HCT116 (cell line): ENCODE results near the gene PLEKHG5. TPM values are rescaled to one million over a fixed set of nuclear protein-coding genes. Genes with fewer than 3 reads are reported as not detected.
A peak's percentile ranks its signal among the peaks of the same experiment; 100 is the strongest.

Experiments
- ATAC-seq: fragments of 200-7000 bp; cut with Tn5 transposase; 2 replicates; pipeline ENCODE4 v1.9.1; 2020; ENCODE audit warnings: mild to moderate bottlenecking, moderate library complexity
- BruUV-seq: library from RNA; stranded (reverse); fragments of 400-500 nt; replicated peaks from 2 replicates; lab custom pipeline; 2021; lab: Mats Ljungman, UMichigan
- CTCF ChIA-PET: fragments of 300-600 bp; sonication (Branson Sonifier 250); formaldehyde crosslinking; loops from one replicate; lab custom pipeline; 2021; ENCODE audit warnings: antibody characterized with exemption; lab: Charles Lee
- POLR2A ChIA-PET: fragments of 300-600, 350-600 bp; sonication (Branson Sonifier 250); formaldehyde crosslinking; loops from one replicate; lab custom pipeline; 2021; ENCODE audit warnings: antibody characterized with exemption; lab: Charles Lee
- RAD21 ChIA-PET, 2 experiments: fragments of 300-600 bp; sonication (Branson Sonifier 250); formaldehyde crosslinking; loops; one replicate each; lab custom pipeline; 2023; ENCODE audit warnings: low total read pairs in 2 of 2; ENCODE audit not compliant: uncharacterized antibody in 2 of 2, unreplicated experiment in 2 of 2, low non-redundant PET in 1 of 2; lab: Charles Lee
- DNase-seq: peaks from one replicate; pipeline ENCODE4 v3.0.0-alpha.2; 2010; ENCODE audit warnings: low read depth, low spot score
- H2AFZ ChIP-seq: fragments of 200-600 bp; shearing (Covaris generic), sonication (generic); 2 replicates; pipeline ENCODE4 v1.6.1; 2017; ENCODE audit warnings: low read depth, mixed run types, mixed read lengths, antibody characterized with exemption, low read length; ENCODE audit not compliant: poor library complexity, severe bottlenecking
- H3K27ac ChIP-seq: 2 replicates; pipeline ENCODE4 v1.5.1; 2012; ENCODE audit warnings: low read depth, low read length
- H3K27me3 ChIP-seq: fragments of 200-600 bp; sonication (generic); 2 replicates; pipeline ENCODE4 v1.6.1; 2016; ENCODE audit warnings: mixed run types, low read length, mixed read lengths; ENCODE audit not compliant: insufficient read depth
- H3K36me3 ChIP-seq, 2 experiments: fragments of 200-500 bp in 1 of 2; fragments of 200-600 bp in 1 of 2; sonication (Bioruptor generic) in 1 of 2; sonication (generic) in 1 of 2; 2 replicates each; pipeline versions ENCODE4 v1.5.1 to v1.6.1; 2014 to 2016; ENCODE audit warnings: low read length in 2 of 2, inconsistent platforms in 1 of 2, mixed read lengths in 1 of 2, mixed run types in 1 of 2; ENCODE audit not compliant: insufficient read depth in 2 of 2, control insufficient read depth in 1 of 2
- H3K4me1 ChIP-seq, 2 experiments: fragments of 200-600 bp in 1 of 2; sonication (generic) in 1 of 2; 2 replicates each; pipeline versions ENCODE4 v1.5.1 to v1.6.1; 2012 to 2017; ENCODE audit warnings: low read length in 2 of 2, inconsistent platforms in 1 of 2, mild to moderate bottlenecking in 1 of 2, mixed read lengths in 1 of 2, mixed run types in 1 of 2, moderate library complexity in 1 of 2; ENCODE audit not compliant: insufficient read depth in 2 of 2, control insufficient read depth in 1 of 2
- H3K4me2 ChIP-seq: fragments of 200-600 bp; sonication (generic); 2 replicates; pipeline ENCODE4 v1.6.1; 2017; ENCODE audit warnings: mixed run types, low read length, mixed read lengths
- H3K4me3 ChIP-seq, 2 experiments: fragments of 200-600 bp in 1 of 2; sonication (generic) in 1 of 2; replicated peaks in 1 of 2; 2 replicates each; pipeline ENCODE4 v1.5.1; 2011 to 2016; ENCODE audit warnings: low read length in 2 of 2, control low read depth in 1 of 2, low read depth in 1 of 2, mild to moderate bottlenecking in 1 of 2, mixed read lengths in 1 of 2, mixed run types in 1 of 2
- H3K79me2 ChIP-seq: fragments of 200-600 bp; sonication (generic); 2 replicates; pipeline ENCODE4 v1.6.1; 2017; ENCODE audit warnings: mild to moderate bottlenecking, mixed run types, low read length, moderate library complexity, mixed read lengths; ENCODE audit not compliant: insufficient read depth
- H3K9ac ChIP-seq: fragments of 200-600 bp; sonication (generic); 2 replicates; pipeline ENCODE4 v1.6.1; 2016; ENCODE audit warnings: low read length, mixed read lengths
- H3K9me2 ChIP-seq: fragments of 200-600 bp; sonication (generic), shearing (Covaris generic); 2 replicates; pipeline ENCODE4 v1.6.1; 2017; ENCODE audit warnings: mixed run types, mild to moderate bottlenecking, moderate library complexity; ENCODE audit not compliant: insufficient read depth
- H3K9me3 ChIP-seq, 2 experiments: fragments of 200-500 bp in 1 of 2; fragments of 200-600 bp in 1 of 2; sonication (Bioruptor generic) in 1 of 2; sonication (generic) in 1 of 2; 2 replicates each; pipeline ENCODE4 v1.6.1; 2014 to 2017; ENCODE audit warnings: low read length in 2 of 2, mixed read lengths in 2 of 2, inconsistent platforms in 1 of 2, low read depth in 1 of 2, mild to moderate bottlenecking in 1 of 2, mixed run types in 1 of 2, moderate library complexity in 1 of 2; ENCODE audit not compliant: control insufficient read depth in 1 of 2, insufficient read depth in 1 of 2
- H4K20me1 ChIP-seq: fragments of 200-600 bp; sonication (generic), shearing (Covaris generic); 2 replicates; pipeline ENCODE4 v1.6.1; 2017; ENCODE audit warnings: mixed run types, mild to moderate bottlenecking, moderate library complexity; ENCODE audit not compliant: insufficient read depth
- CBX3 ChIP-seq: IDR thresholded peaks from 2 replicates; pipeline ENCODE4 v1.6.1; 2012; ENCODE audit warnings: low read depth
- CEBPB ChIP-seq: IDR thresholded peaks from 2 replicates; pipeline ENCODE4 v1.6.1; 2012; ENCODE audit warnings: low read depth
- EGR1 ChIP-seq: IDR thresholded peaks from 2 replicates; pipeline ENCODE4 v1.6.1; 2012; ENCODE audit warnings: low read depth
- ELF1 ChIP-seq: IDR thresholded peaks from 2 replicates; pipeline ENCODE4 v1.6.1; 2012; ENCODE audit warnings: low read depth, borderline replicate concordance
- FOSL1 ChIP-seq: IDR thresholded peaks from 2 replicates; pipeline ENCODE4 v1.6.1; 2012; ENCODE audit warnings: low read depth
- JUND ChIP-seq: IDR thresholded peaks from 2 replicates; pipeline ENCODE4 v1.6.1; 2012
- POLR2A ChIP-seq: IDR thresholded peaks from 2 replicates; pipeline ENCODE4 v1.7.0; 2011; ENCODE audit warnings: borderline replicate concordance; ENCODE audit not compliant: insufficient read depth, insufficient read length; ENCODE audit errors: extremely low read depth
- POLR2AphosphoS5 ChIP-seq: IDR thresholded peaks from 2 replicates; pipeline ENCODE4 v1.6.1; 2011; ENCODE audit warnings: mild to moderate bottlenecking, low read depth, low read length, moderate library complexity
- RAD21 ChIP-seq: IDR thresholded peaks from 2 replicates; pipeline ENCODE4 v1.6.1; 2012; ENCODE audit warnings: low read depth, mild to moderate bottlenecking
- SP1 ChIP-seq: IDR thresholded peaks from 2 replicates; pipeline ENCODE4 v1.6.1; 2012; ENCODE audit warnings: low read depth
- SRF ChIP-seq: IDR thresholded peaks from 2 replicates; pipeline ENCODE4 v1.6.1; 2012; ENCODE audit warnings: low read depth
- TCF7L2 ChIP-seq: IDR thresholded peaks from 2 replicates; pipeline ENCODE4 v1.7.0; 2011; ENCODE audit warnings: borderline replicate concordance, inconsistent platforms; ENCODE audit not compliant: insufficient read depth, insufficient read length; ENCODE audit errors: extremely low read depth
- ZFX ChIP-seq: fragments of 450-650 bp; IDR thresholded peaks from 2 replicates; pipeline ENCODE4 v1.6.1; 2017
- ZNF274 ChIP-seq: fragments of 200-500 bp; sonication (Bioruptor generic); IDR thresholded peaks from 2 replicates; pipeline ENCODE4 v1.6.1; 2014; ENCODE audit warnings: mild to moderate bottlenecking, low read depth, low read length, inconsistent platforms
- intact Hi-C: fragments of 100-400 bp; cut with micrococcal nuclease; formaldehyde crosslinking; loops from 2 replicates; pipeline ENCODE4 v1.10.0; 2022
- total RNA-seq: library from RNA; stranded (reverse); gene quantifications from one replicate; pipeline ENCODE4 v1.2.1, GENCODE V29; 2021; ENCODE audit not compliant: unreplicated experiment
- TF ChIP-seq, protein P1 (sequence below): IDR thresholded peaks from 2 replicates; pipeline ENCODE4 v1.6.1; 2012; ENCODE audit warnings: low read depth
- TF ChIP-seq, protein P2 (sequence below): IDR thresholded peaks from 2 replicates; pipeline ENCODE4 v1.6.1; 2011; ENCODE audit warnings: mild to moderate bottlenecking, low read length, moderate library complexity; ENCODE audit not compliant: insufficient replicate concordance; ENCODE audit errors: extremely low read depth
- TF ChIP-seq, protein P3 (sequence below), 3 experiments: fragments of 200-600 bp in 1 of 3; sonication (generic) in 1 of 3; IDR thresholded peaks in 2 of 3; conservative IDR thresholded peaks in 1 of 3; 2 replicates each; pipeline ENCODE4 v1.5.1; 2012 to 2017; ENCODE audit warnings: low read depth in 2 of 3, low read length in 2 of 3, antibody characterized with exemption in 1 of 3, borderline replicate concordance in 1 of 3, control low read depth in 1 of 3, mild to moderate bottlenecking in 1 of 3, mixed read lengths in 1 of 3, mixed run types in 1 of 3, moderate library complexity in 1 of 3; ENCODE audit not compliant: insufficient read depth in 1 of 3
- TF ChIP-seq, protein P4 (sequence below): IDR thresholded peaks from 2 replicates; pipeline ENCODE4 v1.6.1; 2012

Gene PLEKHG5
- total RNA-seq, 1 experiment from 2014 or later = 33.0 TPM

DNA sequence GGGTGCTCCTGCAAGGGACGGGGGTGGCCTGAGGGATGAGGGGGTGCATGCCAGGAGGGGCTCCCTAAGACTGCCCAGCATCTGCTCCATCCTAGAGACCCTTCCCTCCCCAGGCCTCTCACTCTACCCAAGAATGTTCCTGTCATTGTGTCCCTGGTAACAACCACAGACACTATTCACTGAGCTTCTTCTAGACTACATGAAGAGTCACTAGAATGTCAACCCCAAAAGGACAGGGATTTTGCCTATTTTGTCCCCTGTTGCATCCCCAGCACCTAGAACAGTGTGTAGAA lies 28.4 kb downstream of the PLEKHG5 start:
- H3K9me2 ChIP-seq = no peaks in the 10 kb centered on the region
- no peaks in the 10 kb centered on the region for H3K27me3 ChIP-seq
- no peaks in the 10 kb centered on the region for H3K9me3 ChIP-seq
- no peak for ATAC-seq
- ChIA-PET CTCF (interaction anchor here (1.0 kb wide), 1 partner anchor 23 kb away, joined by 4 read pairs; no protein-coding TSS in a partner anchor), RAD21 (no interaction called here), POLR2A (interaction anchor here (1.6 kb wide), 1 partner anchor 14 kb away, joined by 4 read pairs; no protein-coding TSS in a partner anchor)
- DNase-seq = no peak
- no peak overlapping the region for H3K9ac ChIP-seq
- H3K36me3 ChIP-seq = peaks cover 3 to 11% of the 10 kb centered on the region in 2 experiments; a peak in 1 of 4 replicates
- BruUV-seq = TSS peak; percentile 30
- H3K4me3 ChIP-seq = no peak overlapping the region
- peaks cover 3 to 10% of the 10 kb centered on the region in 2 experiments; a peak in 3 of 4 replicates for H3K4me1 ChIP-seq
- H4K20me1 ChIP-seq = no peaks in the 10 kb centered on the region
- intact Hi-C loops = no loop called here
- no peak for TF ChIP-seq FOSL1
- TF ChIP-seq CEBPB = no peak
- TF ChIP-seq, protein P1, sequence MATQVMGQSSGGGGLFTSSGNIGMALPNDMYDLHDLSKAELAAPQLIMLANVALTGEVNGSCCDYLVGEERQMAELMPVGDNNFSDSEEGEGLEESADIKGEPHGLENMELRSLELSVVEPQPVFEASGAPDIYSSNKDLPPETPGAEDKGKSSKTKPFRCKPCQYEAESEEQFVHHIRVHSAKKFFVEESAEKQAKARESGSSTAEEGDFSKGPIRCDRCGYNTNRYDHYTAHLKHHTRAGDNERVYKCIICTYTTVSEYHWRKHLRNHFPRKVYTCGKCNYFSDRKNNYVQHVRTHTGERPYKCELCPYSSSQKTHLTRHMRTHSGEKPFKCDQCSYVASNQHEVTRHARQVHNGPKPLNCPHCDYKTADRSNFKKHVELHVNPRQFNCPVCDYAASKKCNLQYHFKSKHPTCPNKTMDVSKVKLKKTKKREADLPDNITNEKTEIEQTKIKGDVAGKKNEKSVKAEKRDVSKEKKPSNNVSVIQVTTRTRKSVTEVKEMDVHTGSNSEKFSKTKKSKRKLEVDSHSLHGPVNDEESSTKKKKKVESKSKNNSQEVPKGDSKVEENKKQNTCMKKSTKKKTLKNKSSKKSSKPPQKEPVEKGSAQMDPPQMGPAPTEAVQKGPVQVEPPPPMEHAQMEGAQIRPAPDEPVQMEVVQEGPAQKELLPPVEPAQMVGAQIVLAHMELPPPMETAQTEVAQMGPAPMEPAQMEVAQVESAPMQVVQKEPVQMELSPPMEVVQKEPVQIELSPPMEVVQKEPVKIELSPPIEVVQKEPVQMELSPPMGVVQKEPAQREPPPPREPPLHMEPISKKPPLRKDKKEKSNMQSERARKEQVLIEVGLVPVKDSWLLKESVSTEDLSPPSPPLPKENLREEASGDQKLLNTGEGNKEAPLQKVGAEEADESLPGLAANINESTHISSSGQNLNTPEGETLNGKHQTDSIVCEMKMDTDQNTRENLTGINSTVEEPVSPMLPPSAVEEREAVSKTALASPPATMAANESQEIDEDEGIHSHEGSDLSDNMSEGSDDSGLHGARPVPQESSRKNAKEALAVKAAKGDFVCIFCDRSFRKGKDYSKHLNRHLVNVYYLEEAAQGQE = no peak
- no peak for TF ChIP-seq ELF1
- TF ChIP-seq, protein P2, sequence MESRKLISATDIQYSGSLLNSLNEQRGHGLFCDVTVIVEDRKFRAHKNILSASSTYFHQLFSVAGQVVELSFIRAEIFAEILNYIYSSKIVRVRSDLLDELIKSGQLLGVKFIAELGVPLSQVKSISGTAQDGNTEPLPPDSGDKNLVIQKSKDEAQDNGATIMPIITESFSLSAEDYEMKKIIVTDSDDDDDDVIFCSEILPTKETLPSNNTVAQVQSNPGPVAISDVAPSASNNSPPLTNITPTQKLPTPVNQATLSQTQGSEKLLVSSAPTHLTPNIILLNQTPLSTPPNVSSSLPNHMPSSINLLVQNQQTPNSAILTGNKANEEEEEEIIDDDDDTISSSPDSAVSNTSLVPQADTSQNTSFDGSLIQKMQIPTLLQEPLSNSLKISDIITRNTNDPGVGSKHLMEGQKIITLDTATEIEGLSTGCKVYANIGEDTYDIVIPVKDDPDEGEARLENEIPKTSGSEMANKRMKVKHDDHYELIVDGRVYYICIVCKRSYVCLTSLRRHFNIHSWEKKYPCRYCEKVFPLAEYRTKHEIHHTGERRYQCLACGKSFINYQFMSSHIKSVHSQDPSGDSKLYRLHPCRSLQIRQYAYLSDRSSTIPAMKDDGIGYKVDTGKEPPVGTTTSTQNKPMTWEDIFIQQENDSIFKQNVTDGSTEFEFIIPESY = no peak
- TF ChIP-seq, protein P3, sequence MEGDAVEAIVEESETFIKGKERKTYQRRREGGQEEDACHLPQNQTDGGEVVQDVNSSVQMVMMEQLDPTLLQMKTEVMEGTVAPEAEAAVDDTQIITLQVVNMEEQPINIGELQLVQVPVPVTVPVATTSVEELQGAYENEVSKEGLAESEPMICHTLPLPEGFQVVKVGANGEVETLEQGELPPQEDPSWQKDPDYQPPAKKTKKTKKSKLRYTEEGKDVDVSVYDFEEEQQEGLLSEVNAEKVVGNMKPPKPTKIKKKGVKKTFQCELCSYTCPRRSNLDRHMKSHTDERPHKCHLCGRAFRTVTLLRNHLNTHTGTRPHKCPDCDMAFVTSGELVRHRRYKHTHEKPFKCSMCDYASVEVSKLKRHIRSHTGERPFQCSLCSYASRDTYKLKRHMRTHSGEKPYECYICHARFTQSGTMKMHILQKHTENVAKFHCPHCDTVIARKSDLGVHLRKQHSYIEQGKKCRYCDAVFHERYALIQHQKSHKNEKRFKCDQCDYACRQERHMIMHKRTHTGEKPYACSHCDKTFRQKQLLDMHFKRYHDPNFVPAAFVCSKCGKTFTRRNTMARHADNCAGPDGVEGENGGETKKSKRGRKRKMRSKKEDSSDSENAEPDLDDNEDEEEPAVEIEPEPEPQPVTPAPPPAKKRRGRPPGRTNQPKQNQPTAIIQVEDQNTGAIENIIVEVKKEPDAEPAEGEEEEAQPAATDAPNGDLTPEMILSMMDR (IDR thresholded peaks at IDR 0.05 in 2 of 3, conservative IDR thresholded peaks at IDR 0.05 in 1 of 3; ENCODE audit: borderline replicate concordance in 1 of 3, insufficient read depth in 1 of 3, low read depth in 2 of 3, low read length in 2 of 3) = no peak
- no peak for TF ChIP-seq RAD21
- no peak for TF ChIP-seq EGR1
- TF ChIP-seq JUND = no peak
- TF ChIP-seq SP1 = no peak
- no peak for TF ChIP-seq POLR2A
- no peak for TF ChIP-seq POLR2AphosphoS5
- no peak for TF ChIP-seq CBX3
- TF ChIP-seq TCF7L2 = no peak
- TF ChIP-seq ZFX = no peak
- TF ChIP-seq, protein P4, sequence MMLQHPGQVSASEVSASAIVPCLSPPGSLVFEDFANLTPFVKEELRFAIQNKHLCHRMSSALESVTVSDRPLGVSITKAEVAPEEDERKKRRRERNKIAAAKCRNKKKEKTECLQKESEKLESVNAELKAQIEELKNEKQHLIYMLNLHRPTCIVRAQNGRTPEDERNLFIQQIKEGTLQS = no peak
- TF ChIP-seq SRF = no peak
- TF ChIP-seq ZNF274 = no peak
- H3K4me2 ChIP-seq = no peak overlapping the region
- no peaks in the 10 kb centered on the region for H3K79me2 ChIP-seq
- H2AFZ ChIP-seq = no peak overlapping the region
- no peak overlapping the region for H3K27ac ChIP-seq
